NOMO-1 treated with DMSO at 0.1 percent for 48 hours (cell line): ENCODE results near the gene WNK1.
A peak's percentile ranks its signal among the peaks of the same experiment; 100 is the strongest.
"Not testable (repeated sequence)": the region's sequence is repeated elsewhere in the genome, so short reads cannot be mapped to it uniquely, and the experiment has no call there.

ENCODE experiments used
- DNase-seq: peaks from one replicate; lab custom pipeline; 2025; ENCODE audit not compliant: unreplicated experiment; lab: John Stamatoyannopoulos, UW

The WNK1 gene

GRCh38 chr12:740921-741320, 11.5 kb upstream of the WNK1 start:
- no peak for DNase-seq

- DNase-seq = no peak
These were observed 2.6 kb upstream of the WNK1 start for GRCh38 chr12:749751-750270.

DNA sequence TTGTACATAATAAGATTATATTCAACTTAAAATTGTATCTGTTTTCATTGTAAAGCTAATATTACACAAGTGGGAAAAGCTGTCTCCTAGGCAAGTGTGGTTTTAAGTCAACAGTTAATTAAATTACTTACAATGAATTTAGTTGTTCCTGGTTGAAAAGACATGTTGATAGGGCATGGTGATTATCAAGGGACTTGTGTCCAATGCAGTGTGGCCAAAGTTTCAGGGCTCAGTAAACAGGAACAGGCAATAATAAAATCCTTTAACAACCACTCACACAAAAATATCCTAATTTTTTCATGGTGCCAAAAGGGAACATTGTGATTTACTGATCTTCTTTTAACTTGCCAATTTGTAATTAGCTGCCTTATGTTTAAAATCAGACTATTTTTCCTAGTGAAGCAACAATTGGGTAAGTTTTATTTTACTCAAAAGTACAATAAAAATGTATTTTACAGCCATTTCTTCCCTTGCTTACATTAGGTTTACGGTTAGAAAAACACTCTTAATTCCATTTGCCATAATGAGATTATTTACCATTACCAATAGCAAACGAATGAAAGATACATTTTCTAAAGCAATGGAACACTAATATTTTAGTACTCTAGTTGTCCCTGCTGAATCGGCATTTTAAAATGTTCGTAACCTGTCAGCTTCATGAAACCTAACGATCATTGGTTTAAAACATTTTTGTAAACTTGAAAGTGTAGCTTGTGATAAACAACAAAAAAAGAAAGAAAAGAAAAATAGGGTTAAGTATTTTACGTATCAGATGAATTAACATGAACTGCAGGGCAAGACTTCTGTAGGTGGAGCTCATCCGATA, 1.8 kb upstream of the WNK1 start:
- no peak for DNase-seq

DNA sequence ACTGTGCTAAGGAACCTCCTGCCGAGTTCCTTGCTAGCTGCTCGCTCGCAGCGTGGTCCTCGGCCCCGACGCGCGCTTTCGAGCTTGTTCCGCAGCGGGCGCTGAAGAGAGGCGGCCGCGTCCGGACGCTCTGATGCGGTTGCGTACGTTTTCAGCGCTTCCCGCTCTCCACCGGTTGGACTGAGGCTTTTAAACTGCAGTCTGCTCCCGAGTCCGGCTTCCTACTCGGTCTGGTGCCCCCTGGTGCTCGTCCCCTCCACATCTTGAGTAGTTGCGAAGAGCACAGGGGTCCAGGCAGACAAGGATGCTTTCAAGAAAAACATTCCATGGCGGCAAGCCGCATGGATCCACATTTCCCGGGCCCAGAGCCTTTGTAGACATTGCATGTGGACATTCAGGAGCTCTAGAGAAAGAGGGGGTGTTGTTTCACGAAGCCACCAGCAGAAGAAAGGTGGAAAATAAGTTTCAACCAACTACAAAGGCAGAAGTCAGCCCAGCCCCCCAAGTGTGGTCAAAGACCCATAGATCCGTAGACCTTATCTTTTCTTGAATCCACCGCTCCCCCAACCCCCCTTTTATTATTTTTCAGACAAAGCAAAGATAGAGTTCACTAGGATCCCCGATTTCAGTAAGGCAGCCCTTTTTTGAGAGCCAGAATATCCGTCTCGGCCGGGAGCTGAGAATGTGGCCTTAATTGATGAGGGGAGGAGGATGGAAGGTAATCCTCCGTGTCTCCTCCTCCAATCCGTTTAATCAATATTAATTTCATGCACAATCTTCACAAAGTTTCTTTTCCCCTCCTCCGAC, 984 bp upstream of the WNK1 start:
- peak; percentile 98 for DNase-seq

DNA sequence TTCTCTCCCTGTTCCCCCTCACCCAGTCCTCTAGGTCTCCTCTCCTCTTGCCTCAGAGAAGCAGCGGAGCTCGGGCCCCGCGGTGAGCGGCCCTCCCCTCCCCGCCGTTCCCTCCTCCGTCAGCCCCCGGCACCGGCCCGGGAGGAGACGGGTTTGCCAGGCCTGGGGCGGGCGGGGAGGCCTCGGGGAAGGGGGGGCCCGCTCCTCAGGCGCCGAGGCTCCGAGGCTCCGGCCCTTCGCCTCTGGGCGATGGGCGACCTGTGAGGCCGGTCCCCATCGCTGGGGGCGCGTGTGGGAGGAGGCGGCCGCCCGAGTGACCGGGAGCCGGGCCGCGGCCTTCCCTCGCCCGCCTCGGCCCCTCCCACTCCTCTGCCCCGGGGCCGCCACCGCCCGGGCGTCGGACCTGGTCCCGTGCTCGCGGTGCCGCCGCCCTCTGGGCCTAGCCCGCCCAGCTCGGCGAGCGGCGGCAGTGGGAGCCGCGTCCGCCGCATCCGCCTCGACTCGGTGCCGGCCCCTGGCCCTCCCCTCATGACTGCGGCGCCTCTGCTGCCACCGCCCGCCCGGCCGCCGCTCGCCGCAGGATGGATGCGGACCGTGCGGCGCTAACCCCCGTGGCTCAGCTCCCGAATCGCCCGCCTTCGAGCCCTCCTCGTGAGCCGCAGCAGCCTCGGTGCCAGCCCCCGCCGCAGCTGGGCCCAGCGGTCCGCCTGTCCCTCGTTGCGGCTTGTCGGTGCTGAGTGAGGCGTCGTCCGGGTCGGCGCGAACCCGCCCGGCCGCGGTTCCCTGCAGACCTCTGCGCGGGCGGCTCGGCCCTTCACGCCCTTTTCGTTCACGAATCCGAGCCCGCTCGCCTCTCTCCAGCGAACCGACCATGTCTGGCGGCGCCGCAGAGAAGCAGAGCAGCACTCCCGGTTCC, 574 bp downstream of the WNK1 start:
- DNase-seq = peak; percentile 32

- DNase-seq = peak; percentile 36
These were observed 1.5 kb downstream of the WNK1 start for GRCh38 chr12:753611-754472.

- DNase-seq = peak; percentile 26
These were observed 2.1 kb downstream of the WNK1 start for GRCh38 chr12:754473-754820.

DNA sequence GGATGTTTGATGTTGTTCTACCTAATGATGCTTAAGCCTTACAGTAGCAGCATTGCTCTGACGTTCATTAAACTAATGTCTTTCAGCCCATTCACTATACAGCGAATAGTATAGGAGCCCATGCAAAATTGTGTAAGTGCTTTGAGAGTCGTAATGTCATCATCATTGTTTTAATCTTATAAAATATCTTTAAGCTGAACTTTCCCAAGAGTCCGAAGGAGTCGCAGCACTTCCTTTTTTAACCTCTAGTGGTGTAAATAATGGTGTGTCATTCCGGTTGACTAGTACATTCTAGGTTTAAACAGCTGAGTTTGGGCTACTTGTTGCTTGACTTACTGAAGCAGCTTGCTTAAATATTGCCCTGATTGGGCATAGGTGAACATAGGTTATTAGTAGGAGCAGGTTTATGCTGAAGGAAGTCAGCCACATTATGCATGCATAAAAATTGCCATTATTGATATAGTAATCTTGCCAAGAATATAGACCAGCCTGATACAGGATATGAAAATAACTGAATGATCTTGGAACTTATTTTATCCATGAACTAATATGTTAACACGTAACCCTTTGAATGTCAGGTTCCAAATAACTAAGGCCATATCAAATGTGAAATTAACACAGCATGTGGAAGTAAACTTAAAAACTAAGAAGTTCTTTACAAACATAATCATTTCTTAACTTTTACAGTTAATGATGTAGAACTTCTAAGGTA, 2.6 kb downstream of the WNK1 start:
- DNase-seq = peak; percentile 89

GRCh38 chr12:759628-760027, 7.2 kb downstream of the WNK1 start:
- DNase-seq = no peak

DNA sequence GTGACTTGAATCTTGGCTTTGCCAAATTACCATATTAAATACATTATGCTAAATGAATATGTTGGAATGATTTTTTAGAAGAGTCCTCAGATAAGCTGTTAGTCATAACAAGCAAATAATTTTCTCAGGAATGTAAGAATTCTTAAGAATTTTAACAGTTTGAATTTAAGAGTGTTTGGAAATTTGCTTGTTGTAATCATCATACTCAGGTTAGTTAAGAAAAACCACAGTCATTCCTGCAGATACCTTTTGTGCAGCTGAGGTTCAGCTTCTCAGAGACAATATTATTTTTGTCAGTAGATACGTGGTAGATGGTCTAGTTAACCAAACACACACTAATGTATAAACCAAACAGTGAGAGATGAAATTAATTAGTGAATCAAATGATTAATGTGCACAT, 8.9 kb downstream of the WNK1 start:
- no peak for DNase-seq

DNA sequence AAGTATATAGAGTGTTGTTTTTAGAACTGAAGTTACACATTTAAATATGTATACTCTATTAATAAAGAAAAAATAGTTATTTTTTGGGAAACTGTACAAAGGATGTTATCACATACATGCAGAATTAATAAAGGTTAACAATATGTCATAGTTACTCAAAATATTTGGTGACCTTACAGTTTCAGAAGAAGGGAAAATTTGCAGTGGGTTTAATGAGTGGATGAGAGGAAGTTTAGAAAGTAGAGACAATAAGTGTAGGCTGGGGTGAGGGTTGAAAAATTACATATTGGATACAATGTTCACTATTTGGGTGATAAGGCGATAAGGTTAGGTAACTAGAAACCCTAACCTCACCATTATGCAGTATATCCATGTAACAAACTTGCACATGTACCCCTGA, 13.5 kb downstream of the WNK1 start:
- no peak for DNase-seq

- DNase-seq = peak; percentile 54
These were observed 16.1 kb downstream of the WNK1 start for GRCh38 chr12:768434-768833.

- peak; percentile 77 for DNase-seq
These were observed 18.1 kb downstream of the WNK1 start for GRCh38 chr12:770479-770878.

- no peak for DNase-seq
These were observed 19.8 kb downstream of the WNK1 start for GRCh38 chr12:772056-772697.

GRCh38 chr12:774051-774614, 21.8 kb downstream of the WNK1 start:
- no peak for DNase-seq

DNA sequence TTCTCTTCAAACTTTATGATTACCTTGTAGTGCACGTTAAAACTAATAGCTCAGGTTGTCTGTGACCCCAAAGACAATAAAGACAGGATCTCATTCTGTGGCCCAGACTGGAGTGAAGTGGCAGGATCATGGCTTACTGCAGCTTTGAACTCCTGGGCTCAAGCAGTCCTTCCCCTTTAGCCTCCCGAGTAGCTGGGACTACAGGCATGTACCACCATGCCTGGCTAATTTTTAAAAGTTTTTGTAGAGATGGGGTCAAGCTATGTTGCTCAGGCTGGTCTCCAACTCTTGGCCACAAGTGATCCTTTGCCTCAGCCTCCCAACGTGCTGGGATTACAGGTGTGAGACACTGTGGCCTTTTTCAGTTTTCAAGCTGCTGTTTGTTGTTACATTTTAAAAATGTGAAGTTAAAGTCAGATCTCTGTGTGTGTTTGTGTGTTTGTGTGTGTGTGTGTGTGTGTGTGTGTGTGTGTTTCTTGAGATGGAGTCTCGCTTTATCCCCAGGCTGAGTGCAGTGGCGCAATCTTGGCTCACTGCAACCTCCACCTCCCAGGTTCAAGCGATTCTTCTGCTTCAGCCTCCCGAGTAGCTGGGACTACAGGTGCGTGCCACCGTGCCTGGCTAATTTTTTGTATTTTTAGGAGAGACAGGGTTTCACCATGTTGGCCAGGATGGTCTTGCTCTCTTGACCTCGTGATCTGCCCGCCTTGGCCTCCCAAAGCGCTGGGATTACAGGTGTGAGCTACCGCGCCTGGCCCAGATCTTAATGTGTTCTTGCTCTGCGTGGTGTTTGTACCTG, 23.8 kb downstream of the WNK1 start:
- DNase-seq = not testable (repeated sequence)

- not testable (repeated sequence) for DNase-seq
These were observed 24.5 kb downstream of the WNK1 start for GRCh38 chr12:776772-777373.
